GM19035 (cell line): Measurements from ENCODE around the gene DAAM2.

ENCODE experiments used
- ATAC-seq: cut with Tn5 transposase; IDR thresholded peaks from one replicate; pipeline ENCODE4 v1.9.1; 2021; ENCODE audit not compliant: unreplicated experiment

DAAM2 gene

GRCh38 chr6:39904946-39905639 lies 112.9 kb downstream of the DAAM2 start:
- no peak for ATAC-seq

DNA sequence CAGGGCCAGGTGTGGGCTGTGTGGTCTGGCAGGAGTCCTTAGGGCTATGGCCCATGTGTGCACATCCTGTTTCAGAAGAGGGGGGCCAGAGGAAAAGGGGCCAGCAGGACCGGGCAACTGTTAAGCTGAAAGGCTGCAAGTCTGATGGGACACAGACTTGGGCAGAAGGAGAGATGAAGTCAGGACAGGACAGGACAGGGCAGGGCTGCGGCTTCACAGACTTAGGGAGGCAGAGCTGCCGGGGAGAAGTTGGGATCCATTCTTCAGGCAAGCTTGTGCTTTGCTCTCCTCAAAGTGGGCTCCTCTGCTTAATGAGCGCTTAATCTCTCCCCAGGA lies 113.4 kb downstream of the DAAM2 start:
- no peak for ATAC-seq

DNA sequence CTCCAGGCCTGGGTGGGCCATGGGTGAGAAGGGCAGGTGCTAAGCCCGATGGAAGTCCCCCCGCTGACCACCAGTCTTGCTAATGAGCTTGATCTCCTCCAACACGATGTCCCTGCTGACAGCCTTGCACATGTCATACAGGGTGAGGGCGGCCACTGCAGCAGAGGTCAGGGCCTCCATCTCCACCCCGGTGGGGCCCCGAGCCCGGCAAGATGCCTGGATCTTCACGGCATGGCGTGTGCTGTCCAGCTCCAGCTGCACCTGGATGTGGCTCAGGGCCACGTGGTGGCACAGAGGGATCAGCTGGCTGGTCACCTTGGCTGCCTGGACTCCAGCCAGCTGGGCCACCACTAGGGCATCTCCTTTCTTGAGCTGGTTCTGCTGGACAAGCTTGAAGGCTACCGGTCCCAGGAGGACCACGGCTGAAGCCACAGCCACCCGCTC lies 114.2 kb downstream of the DAAM2 start:
- ATAC-seq = no peak

GRCh38 chr6:39907871-39908575 lies 115.8 kb downstream of the DAAM2 start:
- ATAC-seq = no peak

DNA sequence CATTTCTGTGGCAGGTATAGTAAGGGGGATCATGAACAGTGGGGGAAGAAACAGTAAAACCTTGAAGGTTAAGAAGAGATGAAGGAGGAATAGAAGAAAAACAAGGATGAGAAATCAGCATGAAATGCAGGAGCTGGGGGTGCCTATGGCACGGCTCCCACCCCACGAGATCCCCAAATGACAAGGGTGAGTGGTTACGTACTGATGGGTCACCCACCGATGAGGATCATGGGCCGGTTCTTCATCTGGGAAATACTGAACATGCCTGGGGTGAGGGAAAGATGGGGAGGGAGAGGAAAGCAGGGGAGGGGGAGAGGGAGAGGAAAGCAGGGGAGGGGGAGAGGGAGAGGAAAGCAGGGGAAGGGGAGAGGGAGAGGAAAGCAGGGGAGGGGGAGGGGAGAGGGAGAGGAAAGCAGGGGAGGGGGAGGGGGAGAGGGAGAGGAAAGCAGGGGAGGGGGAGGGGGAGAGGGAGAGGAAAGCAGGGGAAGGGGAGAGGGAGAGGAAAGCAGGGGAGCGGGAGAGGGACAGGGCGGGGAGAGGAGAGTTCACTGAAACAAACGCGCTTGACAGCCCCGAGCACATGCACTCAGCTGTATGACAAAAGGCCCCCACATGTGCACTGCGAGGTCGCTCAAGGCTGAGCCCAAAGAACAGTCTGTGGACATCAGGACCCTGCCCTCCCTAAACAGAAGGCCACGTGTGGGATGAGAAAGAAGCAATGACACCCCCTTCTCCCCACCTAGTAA lies 116.8 kb downstream of the DAAM2 start:
- ATAC-seq = no peak

- no peak for ATAC-seq
Measured at GRCh38 chr6:39909701-39910100, 117.5 kb downstream of the DAAM2 start.

- no peak for ATAC-seq
Measured at GRCh38 chr6:39910164-39910563, 118.0 kb downstream of the DAAM2 start.

DNA sequence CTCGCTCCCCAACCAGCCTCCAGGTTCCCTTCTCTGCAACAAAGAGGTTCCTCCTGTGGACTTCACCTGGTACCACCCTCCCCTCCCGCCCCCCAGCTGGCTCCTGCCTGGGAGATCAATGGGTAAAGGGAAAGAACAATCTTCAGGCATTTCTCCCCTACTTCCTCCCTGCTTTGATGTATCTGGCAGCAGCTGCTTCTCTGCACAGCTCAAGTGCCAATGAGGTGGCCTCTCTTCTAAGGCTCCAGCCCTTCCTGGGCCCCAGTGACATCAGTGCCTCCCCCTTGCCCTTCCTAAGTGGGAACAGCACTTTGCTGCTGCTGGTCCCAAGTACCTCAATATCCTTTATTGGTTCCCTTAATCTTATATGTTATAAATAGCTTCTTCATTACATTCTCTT lies 118.6 kb downstream of the DAAM2 start:
- no peak for ATAC-seq

GRCh38 chr6:39911513-39912125 lies 119.4 kb downstream of the DAAM2 start:
- ATAC-seq = no peak

GRCh38 chr6:39912446-39912845 lies 120.3 kb downstream of the DAAM2 start:
- ATAC-seq = no peak

GRCh38 chr6:39913391-39913916 lies 121.3 kb downstream of the DAAM2 start:
- ATAC-seq = no peak

- no peak for ATAC-seq
Measured at GRCh38 chr6:39914239-39914638, 122.1 kb downstream of the DAAM2 start.

- no peak for ATAC-seq
Measured at GRCh38 chr6:39915866-39916265, 123.7 kb downstream of the DAAM2 start.

DNA sequence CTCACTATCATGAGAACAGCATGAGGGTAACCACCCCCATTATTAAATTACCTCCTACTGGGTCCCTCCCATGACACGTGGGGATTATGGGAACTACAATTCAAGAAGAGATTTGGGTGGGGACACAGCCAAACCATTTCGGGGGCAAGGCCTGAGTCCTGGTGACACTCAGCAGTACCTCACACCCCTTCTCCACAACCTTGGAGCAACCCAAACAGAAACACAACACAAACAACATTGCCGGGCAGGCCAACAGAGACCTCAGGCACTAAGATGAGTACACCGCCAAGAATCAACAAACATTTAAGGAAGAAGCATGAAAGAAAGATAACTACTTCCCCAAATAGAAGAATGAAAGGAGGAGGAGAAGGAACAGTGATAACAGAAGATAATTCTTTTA lies 125.2 kb downstream of the DAAM2 start:
- no peak for ATAC-seq

DNA sequence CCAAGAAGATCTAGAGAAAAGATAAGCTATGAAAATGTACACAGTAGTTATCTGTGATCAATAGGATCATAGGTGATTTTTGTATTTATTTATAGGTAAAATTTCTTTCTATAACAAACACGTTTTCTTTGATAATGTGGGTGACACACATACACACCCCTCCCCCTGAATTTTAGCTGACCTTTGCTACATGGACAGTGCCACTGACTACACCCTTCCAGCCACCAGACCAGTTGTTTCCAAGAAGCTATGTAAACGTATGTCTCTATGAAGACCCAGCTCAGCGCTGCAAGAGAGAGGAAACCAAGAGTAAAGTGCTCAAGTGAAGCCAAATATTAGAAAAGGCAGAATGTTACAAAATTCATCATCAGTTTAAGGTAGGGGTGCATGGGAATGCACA lies 125.8 kb downstream of the DAAM2 start:
- ATAC-seq = no peak

DNA sequence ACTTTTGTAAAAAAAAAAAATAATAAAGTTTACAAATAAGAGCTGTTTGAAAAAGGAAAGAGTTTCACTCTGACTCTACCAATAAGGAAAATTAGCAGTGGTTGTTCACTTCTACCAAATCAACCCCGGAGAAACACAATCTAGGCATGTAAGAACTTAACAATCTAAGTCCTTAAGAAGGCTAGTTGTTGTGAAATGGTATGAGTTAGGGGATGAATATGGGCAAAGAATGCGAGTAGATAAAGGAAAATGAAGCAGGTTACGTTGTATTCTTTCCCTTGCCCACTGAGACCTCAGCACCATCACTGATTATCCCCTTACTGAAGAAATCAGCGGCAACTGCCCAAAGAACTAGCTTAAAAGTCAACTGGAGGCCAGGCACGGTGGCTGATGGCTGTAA lies 126.7 kb downstream of the DAAM2 start:
- ATAC-seq = no peak

- ATAC-seq = no peak
Measured at GRCh38 chr6:39920157-39920556, 128.0 kb downstream of the DAAM2 start.

DNA sequence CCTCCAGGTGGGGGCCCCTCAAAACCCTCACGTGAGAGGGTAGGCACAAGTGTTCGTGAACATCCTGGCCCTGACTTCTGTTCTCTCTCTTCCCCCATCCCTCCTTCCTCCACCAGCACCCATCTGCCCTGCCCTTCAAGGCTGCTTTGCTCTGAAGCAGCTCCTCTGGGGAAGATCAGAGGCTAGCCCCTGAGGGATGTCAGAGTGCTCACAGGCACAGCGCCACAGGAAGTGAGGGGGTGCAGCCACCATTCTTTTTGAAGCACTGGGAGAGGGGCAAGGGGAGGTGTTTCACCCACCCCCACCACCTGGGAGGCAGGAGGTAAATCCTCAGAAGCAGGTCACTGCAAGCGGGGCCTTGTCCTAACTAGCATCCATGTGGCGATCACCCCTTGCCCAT lies 130.6 kb downstream of the DAAM2 start:
- ATAC-seq = no peak

DNA sequence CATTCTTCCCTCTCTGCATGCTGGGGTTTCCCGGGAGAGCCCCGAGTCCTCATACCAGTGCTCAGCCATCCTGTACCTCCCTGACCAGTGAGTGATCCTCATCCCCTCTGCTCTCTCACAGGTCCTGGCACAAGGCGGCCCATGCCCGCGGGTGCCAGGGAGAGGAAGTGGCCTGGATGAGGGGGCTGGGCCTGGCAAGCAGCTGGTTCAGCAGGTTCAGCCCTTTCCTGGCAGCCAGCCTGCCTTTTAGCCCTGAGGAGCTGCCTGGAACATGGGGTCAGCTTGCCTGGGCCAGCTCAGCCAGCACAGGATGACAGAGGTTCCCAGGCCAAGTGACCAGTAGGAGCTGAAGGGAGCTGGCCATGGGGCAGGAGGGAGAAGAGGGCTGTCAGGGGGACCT lies 131.2 kb downstream of the DAAM2 start:
- ATAC-seq = no peak

DNA sequence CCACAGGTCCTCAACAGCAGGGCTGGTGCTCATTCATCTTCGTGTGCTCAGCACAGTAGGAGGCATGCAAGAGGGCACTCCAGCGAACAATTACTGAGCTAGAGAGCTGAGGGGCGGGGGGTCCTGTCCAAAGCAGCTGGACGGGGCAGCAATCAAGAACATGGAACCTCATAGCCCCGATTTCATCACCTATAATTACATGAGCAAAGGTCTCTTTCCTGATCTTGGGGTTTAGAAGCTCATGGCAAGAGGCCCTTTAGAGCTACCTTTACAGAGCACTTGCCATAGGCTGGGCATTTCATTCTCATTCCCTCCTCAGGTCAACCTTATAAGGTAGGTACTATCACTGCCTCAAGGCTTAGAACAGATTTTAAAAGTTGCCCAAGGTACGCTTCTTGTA lies 131.7 kb downstream of the DAAM2 start:
- ATAC-seq = no peak

GRCh38 chr6:39924283-39924682 lies 132.1 kb downstream of the DAAM2 start:
- ATAC-seq = no peak
